ENCODE measurements around the gene LETMD1. TPM values are rescaled to one million over a fixed set of nuclear protein-coding genes. Genes with fewer than 3 reads are reported as not detected.
A peak's percentile ranks its signal among the peaks of the same experiment; 100 is the strongest.
"Not testable (repeated sequence)": the region's sequence is repeated elsewhere in the genome, so short reads cannot be mapped to it uniquely, and the experiment has no call there.

Gene LETMD1
- total RNA-seq, 1 donor from 2014 or later: 8.6 TPM

DNA sequence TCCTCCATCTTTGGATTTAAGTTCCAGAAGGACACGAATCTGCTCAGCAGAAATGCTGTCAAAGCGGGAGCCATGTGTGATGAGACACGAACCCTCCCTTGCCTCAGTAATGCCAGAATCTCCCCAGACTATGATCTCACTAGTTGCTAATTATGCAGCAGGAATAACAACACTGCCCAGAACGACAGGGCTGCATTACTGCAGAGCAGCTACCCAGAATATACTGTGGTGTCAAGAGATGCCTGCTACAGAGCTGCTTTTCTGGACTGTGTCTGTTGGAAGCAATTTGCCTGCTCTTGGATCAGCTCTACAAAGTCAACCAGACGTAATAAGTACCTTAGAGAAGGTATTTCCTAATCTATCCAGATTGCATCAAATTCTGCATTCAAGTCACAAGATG, 29.8 kb downstream of the LETMD1 start:
- intact Hi-C loops (cut with DNase I): no loop called here
- Histone ChIP-seq H3K9me3 (no peaks in the 10 kb centered on the region), H3K4me3 (no peak overlapping the region), H3K27ac (peak overlapping the region in 1 of 2 donors; percentile 42), H3K27me3 (no peaks in the 10 kb centered on the region), H3K4me1 (peaks cover under 1 to 25% of the 10 kb centered on the region in 2 donors), H3K36me3 (peaks cover 5 to 14% of the 10 kb centered on the region in 2 donors)
- DNase-seq (ENCODE audit: low spot score in 2 of 2): peak in 1 of 2 donors; percentile 15
- TF ChIP-seq, protein P1, sequence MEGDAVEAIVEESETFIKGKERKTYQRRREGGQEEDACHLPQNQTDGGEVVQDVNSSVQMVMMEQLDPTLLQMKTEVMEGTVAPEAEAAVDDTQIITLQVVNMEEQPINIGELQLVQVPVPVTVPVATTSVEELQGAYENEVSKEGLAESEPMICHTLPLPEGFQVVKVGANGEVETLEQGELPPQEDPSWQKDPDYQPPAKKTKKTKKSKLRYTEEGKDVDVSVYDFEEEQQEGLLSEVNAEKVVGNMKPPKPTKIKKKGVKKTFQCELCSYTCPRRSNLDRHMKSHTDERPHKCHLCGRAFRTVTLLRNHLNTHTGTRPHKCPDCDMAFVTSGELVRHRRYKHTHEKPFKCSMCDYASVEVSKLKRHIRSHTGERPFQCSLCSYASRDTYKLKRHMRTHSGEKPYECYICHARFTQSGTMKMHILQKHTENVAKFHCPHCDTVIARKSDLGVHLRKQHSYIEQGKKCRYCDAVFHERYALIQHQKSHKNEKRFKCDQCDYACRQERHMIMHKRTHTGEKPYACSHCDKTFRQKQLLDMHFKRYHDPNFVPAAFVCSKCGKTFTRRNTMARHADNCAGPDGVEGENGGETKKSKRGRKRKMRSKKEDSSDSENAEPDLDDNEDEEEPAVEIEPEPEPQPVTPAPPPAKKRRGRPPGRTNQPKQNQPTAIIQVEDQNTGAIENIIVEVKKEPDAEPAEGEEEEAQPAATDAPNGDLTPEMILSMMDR (IDR thresholded peaks at IDR 0.05): no peak

DNA sequence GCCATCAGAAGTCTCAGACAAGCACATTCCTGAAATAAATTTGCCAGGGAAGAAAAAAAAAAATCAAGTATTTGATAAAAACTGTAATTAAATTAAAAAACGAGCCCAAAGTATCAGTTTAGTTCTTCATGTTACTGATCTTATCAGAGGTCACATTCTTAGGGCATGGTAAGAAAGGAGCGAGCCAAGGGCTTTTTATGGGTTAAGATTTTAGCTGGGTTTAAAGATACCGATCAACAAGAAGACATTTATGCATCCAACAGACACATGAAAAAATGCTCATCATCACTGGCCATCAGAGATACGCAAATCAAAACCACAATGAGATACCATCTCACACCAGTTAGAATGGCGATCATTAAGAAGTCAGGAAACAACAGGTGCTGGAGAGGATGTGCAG, 30.2 kb downstream of the LETMD1 start:
- H3K4me3 ChIP-seq; H3K27ac ChIP-seq; H3K27me3 ChIP-seq; DNase-seq (ENCODE audit: low spot score in 2 of 2); H3K36me3 ChIP-seq; H3K9me3 ChIP-seq; intact Hi-C loops (cut with DNase I): not testable (repeated sequence)
- peaks cover 5 to 25% of the 10 kb centered on the region in 2 donors for H3K4me1 ChIP-seq

DNA sequence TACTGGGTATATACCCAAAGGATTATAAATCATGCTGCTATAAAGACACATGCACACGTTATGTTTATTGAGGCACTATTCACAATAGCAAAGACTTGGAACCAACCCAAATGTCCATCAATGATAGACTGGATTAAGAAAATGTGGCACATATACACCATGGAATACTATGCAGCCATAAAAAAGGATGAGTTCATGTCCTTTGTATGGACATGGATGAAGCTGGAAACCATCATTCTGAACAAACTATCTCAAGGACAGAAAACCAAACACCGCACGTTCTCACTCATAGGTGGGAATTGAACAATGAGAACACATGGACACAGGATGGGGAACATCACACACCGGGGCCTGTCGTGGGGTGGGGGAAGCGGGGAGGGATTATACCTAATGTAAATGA, 30.7 kb downstream of the LETMD1 start:
- intact Hi-C loops (cut with DNase I); H3K27ac ChIP-seq; H3K9me3 ChIP-seq; H3K27me3 ChIP-seq; H3K36me3 ChIP-seq; H3K4me3 ChIP-seq: not testable (repeated sequence)
- DNase-seq (ENCODE audit: low spot score in 2 of 2): peak in 1 of 2 donors; percentile 30
- peaks cover 5 to 25% of the 10 kb centered on the region in 2 donors for H3K4me1 ChIP-seq

DNA sequence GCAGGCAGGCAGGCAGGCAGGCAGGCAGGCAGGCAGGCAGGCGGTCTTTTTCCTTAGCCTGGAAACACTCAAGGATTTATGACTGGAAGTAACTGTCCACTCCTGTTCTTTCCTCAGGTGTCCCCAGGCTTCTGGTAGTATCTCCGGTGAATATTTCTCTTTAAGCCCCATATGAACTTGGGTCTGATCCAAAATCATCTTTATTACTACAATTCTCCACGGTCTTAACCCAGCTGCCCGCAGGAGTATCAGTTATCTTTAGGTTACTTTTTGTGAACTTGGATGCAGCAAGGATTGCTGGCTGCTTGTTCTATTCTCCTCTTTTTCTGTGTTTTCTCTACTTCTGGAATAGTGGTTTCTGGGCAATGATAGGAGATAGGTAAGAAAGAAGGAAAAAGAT, 32.0 kb downstream of the LETMD1 start:
- no peak overlapping the region for H3K4me3 ChIP-seq
- H3K36me3 ChIP-seq: no peaks in the 10 kb centered on the region
- TF ChIP-seq, protein P1 (IDR thresholded peaks at IDR 0.05): no peak
- intact Hi-C loops (cut with DNase I): no loop called here
- no peak overlapping the region for H3K27ac ChIP-seq
- peaks cover 5 to 25% of the 10 kb centered on the region in 2 donors for H3K4me1 ChIP-seq
- no peaks in the 10 kb centered on the region for H3K9me3 ChIP-seq
- no peak for DNase-seq (ENCODE audit: low spot score in 2 of 2)
- no peaks in the 10 kb centered on the region for H3K27me3 ChIP-seq

DNA sequence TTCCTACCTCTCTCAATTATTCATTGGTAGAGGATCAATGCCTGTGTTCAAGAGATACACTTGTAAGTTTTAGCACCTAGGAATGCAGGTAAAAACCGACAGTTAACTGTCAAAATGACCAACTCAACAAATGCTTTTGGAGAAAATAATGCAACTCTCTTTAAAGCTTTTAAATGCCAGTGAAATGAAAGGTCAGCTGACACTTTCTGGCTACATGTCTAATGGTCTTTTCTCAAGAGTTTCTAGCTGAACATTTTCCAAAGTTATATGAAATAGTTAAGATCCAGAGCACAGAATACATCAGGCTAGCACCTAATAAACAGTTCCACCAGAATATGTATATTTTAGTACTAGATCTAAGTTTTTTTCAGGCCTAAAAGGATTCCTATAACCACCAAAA, 33.3 kb downstream of the LETMD1 start:
- H3K4me3 ChIP-seq: peak overlapping the region in 1 of 2 donors; percentile 99
- no peaks in the 10 kb centered on the region for H3K27me3 ChIP-seq
- H3K27ac ChIP-seq: peak overlapping the region in 1 of 2 donors; percentile 99
- H3K9me3 ChIP-seq: no peaks in the 10 kb centered on the region
- no peaks in the 10 kb centered on the region for H3K36me3 ChIP-seq
- DNase-seq (ENCODE audit: low spot score in 2 of 2): no peak
- peaks cover 5 to 21% of the 10 kb centered on the region in 2 donors for H3K4me1 ChIP-seq
- TF ChIP-seq, protein P1 (IDR thresholded peaks at IDR 0.05): no peak
- intact Hi-C loops (cut with DNase I): no loop called here

DNA sequence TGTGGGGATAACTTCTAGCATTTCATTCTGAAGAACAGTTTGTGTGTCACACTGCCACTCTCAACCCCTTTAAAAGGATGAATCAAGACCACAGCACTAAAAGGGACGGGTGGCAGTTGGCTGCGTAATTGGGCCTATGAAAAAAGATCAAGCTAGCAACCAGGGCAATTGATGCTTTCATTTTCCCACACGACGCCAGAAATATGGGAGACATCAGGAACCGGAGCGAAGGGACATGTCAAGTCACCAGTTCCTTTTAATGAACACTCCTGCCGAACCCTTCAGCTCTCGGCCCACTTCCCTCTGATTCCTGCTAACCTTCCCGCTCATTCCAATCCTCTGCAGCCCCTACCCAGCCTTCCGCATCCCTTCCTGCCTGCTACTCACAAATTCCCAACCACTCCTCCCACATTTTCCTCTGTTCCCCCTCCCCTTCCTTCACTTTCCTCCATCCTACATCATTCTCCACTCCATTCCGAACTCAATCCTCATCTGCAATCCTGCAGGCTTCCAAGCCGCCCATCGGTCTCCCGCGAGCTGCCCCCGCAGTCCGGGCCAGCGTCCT, 34.5 kb downstream of the LETMD1 start:
- H3K27ac ChIP-seq: peak overlapping the region; percentile 95 to 99
- no peaks in the 10 kb centered on the region for H3K27me3 ChIP-seq
- peaks cover 5 to 19% of the 10 kb centered on the region in 2 donors for H3K4me1 ChIP-seq
- TF ChIP-seq, protein P1 (IDR thresholded peaks at IDR 0.05): no peak
- no peaks in the 10 kb centered on the region for H3K9me3 ChIP-seq
- peak overlapping the region; percentile 91 to 99 for H3K4me3 ChIP-seq
- intact Hi-C loops (cut with DNase I): loop anchor here (1.0 to 2.0 kb wide), 6 partner anchors 34 to 318 kb away; partner anchors contain the start of genes ATF1, DAZAP2, LETMD1 and POU6F1
- no peaks in the 10 kb centered on the region for H3K36me3 ChIP-seq
- peak in 1 of 2 donors; percentile 62 for DNase-seq (ENCODE audit: low spot score in 2 of 2)
